HG02678 (cell line): ENCODE results near the gene CYP2D6.
"Not testable (repeated sequence)": the region's sequence is repeated elsewhere in the genome, so short reads cannot be mapped to it uniquely, and the experiment has no call there.

ENCODE experiments used
- ATAC-seq: cut with Tn5 transposase; IDR thresholded peaks from one replicate; pipeline ENCODE4 v1.9.1; 2021; ENCODE audit warnings: mild to moderate bottlenecking, moderate library complexity; ENCODE audit not compliant: unreplicated experiment

Gene CYP2D6

DNA sequence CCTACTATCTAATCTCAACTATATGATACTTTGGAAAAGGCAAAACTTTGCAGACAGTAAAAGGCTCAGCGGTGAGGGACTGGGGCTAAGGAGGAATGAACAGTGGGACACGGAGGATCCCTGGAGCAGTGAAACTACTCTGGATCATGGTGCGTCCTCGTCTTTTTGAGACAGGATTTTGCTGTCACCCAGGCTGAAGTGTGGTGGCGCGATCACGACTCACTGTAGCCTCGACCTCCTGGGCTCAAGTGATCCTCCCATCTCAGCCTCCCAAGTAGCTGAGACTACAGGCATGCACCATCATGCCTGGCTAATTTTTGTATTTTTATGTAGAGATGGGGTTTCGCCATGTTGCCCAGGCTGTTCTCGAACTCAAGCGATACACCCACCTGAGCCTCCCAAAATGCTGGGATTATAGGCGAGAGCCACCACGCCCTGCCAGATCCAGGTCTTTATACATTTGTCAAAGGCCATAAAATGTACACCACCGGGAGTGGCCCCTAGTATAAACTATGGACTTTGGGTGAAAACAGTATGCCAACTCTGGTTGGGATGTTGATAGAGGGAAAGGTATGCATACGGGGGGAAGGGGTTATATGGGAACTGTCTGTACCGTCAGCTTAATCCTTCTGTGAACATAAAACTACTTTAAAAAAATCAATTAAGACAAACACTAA lies 28.0 kb upstream of the CYP2D6 start:
- no peak for ATAC-seq

DNA sequence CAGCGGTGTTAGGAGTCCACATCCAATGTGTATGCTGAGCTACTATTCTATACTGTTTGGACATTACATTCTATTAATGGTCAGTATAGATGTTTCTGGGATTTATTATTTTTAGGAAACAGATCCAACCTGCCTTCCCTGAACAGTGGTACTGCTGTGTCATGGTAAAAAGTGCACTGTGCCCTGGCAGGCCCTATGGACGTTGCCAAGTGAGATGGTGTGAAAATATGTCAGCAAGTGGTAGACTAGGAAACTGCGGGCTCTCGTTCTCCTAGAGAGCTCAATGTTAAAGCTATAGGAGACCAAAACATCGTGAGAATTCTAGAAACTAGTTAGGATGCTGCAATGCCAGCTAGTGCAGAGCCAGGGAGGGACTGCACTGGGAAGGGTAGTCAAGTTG lies 26.0 kb upstream of the CYP2D6 start:
- ATAC-seq = no peak

DNA sequence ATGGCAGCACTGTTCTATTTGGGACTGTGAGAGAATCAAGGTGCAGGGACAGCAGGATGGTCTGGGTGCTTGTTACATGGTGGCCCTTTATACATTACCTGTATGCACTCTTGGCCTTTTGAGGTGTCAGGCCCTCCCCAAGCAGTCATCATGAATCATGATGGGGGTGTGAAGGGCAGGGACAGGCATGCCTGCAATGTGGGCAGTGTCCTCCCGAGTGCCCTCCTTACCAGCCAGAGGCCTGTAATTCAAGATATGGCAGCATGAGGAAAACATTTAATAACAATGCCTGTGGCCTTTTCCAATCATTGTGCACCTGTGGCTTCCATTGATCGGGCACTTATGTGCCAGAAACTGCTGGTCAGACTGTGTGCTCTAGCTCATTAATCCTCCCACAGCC lies 25.5 kb upstream of the CYP2D6 start:
- ATAC-seq = no peak

DNA sequence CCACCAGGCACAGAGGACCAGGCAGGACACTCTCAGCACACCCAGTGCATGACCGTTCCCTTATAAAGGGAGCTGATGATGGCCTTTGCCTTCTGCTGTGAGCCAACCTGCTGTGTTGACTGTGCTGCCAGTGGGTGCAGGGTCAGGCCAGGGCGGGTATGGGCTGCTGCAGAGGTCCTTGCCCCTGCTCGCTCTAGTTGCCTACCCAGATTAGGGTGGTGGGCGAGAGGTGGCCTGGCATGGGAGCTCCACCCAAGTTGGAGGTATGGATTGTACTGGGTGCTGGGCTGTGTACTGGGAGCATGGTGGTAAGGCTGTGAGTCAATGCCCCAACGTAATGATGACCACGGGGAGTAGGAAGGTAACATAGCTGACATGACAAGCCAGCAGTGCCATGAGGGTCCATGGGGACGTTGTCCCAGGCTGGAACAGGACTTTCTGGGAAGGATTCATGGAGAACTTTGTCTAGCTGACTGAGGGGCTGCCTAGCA lies 24.5 kb upstream of the CYP2D6 start:
- ATAC-seq = no peak

DNA sequence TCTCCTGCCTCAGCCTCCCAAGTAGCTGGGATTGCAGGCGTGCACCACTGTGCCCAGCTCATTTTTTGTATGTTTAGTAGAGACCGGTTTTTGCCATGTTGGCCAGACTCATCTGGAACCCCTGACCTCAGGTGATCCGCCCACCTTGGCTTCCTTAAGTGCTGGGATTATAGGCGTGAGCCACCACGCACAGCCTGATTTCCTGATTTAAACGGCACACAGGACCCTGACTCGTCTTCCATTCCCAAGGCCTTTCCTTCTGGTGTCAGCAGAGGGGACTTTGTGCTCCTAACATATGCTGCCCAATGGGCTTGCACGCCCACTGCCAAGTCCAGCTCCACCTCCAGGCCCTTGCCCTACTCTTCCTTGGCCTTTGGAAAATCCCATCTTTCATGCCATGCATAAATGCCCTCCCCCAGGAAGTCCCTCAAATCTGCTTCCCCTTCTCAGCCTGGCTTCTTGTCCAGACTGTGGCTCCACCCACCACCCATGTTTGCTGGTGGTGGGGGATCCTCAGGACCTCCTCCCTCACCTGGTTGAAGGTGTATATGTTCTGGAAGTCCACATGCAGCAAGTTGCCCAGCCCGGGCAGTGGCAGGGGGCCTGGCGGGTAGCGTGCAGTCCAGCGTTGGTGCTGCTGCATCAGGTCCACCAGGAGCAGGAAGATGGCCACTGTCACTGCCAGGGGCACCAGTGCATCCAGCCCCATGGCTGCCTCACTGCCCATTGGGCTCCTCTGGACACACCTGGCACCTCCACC lies 23.9 kb upstream of the CYP2D6 start:
- ATAC-seq = no peak

DNA sequence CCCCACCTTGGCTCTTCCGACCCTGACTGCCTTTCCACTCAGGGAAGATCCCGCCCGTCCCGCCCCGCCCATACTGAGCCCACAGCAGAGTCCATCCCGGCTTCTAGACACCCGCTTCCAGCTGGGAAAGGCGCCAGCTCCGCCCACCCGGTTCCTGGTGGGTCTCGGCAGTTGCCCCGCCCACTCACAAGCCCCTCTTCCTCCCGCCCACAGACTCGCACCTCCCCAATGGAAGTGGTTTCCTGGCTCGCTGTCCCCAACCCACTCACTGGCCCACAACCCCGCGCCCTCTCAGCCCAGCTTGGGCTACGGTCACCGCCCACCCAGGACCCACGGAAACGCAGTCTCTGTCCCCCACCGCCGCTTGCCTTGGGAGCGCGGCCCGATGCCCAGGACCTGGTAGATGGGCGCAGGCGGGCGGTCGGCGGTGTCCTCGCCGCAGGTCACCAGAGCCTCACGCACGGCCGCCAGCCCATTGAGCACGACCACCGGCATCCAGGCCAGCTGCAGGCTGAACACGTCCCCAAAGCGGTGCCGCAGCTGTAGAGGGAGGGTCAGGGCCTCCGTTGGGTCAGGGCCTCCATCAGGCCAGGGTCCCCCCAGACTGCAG lies 22.2 kb upstream of the CYP2D6 start:
- ATAC-seq = no peak

DNA sequence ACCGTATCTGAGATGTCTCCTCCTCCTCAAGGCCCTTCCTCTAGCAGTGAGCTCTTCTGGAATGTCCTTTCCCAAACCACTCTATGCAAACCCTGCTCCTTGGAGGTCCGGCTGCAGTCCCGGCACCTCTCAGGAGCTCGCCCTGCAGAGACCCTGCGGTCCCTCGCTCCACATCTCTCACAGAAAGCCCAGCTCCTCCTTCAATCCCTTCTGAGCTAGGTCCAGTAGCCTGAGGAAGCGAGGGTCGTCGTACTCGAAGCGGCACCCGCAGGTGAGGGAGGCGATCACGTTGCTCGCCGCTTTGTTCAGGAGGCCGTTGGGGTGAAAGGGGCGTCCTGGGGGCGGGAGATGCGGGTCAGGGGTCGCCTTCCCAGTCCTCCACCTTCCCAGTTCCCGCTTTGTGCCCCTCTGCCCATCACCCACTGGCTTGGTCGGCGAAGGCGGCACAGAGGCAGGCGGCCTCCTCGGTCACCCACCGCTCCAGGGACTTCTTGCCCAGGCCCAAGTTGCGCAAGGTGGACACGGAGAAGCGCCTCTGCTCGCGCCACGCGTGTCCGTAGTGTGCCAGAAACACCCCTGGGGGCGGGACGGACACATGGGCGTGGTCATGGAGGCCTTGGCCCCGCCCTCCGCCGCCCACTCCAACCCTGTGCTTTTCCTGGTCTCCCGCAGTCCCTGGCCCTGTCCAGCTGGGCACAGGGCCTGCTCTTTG lies 21.5 kb upstream of the CYP2D6 start:
- ATAC-seq = no peak

DNA sequence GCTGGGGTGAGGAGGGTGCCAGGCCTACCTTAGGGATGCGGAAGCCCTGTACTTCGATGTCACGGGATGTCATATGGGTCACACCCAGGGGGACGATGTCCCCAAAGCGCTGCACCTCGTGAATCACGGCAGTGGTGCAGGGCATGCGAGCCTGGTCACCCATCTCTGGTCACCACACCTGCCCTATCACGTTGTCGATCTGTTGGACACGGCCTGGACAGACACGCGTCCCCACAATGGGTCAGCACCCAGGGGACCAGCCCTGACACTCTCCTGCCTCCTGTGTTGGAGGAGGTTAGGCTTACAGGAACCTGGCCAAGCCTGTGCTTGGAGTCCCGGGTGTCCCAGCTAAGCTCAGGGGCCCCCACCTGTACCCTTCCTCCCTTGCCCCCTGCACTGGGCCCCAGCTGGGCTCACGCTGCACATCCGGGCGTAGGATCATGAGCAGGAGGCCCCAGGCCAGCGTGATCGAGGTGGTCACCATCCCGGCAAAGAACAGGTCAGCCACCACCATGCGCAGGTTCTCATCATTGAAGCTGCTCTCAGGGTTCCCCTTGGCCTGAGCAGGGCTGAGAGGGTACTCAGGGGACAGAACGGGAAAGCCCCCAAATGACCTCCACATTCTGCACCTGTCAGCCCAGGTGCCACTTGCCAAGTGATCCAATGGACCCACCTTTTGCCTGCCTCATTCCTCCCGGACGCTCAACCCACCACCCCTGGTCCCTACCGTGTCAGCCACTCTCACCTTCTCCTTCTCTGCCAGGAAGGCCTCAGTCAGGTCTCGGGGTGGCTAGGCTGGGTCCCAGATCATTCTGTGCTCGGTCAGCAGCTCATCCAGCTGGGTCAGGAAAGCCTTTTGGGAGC lies 20.3 kb upstream of the CYP2D6 start:
- ATAC-seq = no peak

DNA sequence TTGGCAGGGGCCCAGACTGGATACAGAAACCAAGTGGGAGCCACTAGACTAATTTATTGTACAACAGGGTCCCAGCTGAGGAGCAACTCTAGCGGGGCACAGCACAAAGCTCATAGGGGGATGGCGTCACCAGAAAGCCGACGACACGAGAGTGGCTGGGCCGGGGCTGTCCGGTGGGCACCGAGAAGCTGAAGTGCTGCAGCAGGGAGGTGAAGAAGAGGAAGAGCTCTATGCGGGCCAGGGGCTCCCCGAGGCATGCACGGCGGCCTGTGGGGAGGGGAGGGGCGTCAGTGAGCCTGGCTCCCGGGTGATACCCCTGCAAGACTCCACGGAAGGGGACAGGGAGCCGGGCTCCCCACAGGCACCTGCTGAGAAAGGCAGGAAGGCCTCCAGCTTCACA lies 19.2 kb upstream of the CYP2D6 start:
- not testable (repeated sequence) for ATAC-seq

DNA sequence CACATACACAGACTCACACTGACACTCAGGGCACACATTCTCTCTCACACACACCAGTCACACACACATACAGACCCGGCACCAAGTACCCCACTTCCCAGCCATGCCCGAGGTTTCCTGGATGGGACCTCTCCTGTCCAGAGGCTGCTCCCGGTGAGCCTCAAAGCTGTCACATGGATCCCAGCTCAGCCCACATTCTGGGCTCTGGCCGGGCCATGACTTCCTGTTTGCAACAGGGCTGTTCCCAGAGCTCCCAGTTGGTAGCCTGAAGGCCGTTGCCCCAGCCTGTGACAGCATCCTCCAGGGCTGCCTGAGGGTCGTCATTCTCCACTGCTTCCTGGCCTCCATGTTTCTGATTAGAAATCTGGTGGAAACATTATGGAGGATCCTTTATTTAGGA lies 14.6 kb upstream of the CYP2D6 start:
- ATAC-seq = no peak

DNA sequence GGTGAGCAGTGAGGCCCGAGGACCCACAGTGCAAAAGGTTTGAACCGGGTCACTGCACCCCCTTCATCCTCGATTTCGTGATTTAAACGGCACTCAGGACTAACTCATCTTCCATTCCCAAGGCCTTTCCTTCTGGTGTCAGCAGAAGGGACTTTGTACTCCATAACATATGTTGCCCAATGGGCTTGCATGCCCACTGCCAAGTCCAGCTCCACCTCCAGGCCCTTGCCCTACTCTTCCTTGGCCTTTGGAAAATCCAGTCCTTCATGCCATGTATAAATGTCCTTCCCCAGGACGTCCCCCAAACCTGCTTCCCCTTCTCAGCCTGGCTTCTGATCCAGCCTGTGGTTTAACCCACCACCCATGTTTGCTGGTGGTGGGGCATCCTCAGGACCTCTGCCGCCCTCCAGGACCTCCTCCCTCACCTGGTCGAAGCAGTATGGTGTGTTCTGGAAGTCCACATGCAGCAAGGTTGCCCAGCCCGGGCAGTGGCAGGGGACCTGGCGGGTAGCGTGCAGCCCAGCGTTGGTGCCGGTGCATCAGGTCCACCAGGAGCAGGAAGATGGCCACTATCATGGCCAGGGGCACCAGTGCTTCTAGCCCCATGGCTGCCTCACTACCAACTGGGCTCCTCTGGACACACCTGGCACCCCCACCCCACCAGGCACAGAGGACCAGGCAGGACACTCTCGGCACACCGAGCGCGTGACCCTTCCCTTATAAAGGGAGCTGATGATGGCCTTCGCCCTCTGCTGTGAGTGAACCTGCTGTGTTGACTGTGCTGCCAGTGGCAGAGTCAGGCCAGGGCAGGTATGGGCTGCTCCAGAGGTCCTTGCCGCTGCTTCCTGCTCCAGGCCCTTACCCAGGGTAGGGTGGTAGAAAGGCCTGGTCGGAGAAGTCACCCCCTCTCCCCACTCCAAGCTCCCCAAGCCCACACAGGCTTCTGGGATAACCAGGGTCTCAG lies 13.5 kb upstream of the CYP2D6 start:
- not testable (repeated sequence) for ATAC-seq

DNA sequence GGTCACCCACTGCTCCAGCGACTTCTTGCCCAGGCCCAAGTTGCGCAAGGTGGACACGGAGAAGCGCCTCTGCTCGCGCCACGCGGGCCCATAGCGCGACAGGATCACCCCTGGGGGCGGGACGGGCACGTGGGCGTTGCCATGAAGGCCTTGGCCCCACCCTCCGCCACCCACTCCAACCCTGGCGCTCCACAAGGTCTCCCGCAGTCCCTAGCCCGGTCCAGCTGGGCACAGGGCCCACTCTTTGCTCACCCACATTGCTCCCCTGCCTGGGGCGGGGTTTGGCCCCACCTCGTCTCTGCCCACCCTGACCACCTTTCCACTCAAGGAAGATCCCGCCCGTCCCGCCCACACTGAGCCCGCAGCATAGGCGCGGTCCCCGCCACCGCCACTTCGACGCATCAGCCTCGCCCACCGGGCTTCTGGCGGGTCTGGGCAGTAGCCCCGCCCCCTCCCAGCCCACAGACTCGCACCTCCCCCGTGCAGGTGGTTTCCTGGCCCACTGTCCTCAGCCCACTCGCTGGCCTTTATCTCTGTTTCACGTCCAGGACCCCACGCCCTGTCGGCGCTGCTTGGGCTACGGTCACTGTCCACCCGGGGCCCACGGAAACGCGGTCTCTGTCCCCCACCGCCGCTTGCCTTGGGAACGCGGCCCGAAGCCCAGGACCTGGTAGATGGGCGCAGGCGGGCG lies 12.3 kb upstream of the CYP2D6 start:
- no peak for ATAC-seq

DNA sequence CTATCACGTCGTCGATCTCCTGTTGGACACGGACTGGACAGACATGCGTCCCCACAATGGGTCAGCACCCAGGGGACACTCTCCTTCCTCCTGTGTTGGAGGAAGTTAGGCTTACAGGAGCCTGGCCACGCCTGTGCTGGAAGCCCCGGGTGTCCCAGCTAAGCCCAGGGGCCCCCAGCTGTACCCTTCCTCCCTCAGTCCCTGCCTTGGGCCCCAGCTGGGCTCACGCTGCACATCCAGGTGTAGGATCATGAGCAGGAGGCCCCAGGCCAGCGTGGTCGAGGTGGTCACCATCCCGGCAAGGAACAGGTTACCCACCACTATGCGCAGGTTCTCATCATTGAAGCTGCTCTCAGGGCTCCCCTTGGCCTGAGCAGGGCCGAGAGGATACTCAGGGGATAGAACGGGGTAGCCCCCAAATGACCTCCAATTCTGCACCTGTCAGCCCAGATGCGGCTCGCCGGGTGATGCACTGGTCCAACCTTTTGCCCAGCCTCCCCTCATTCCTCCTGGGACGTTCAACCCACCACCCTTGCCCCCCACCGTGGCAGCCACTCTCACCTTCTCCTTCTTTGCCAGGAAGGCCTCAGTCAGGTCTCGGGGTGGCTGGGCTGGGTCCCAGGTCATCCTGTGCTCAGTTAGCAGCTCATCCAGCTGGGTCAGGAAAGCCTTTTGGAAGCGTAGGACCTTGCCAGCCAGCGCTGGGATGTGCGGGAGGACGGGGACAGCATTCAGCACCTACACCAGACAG lies 10.9 kb upstream of the CYP2D6 start:
- ATAC-seq = not testable (repeated sequence)

DNA sequence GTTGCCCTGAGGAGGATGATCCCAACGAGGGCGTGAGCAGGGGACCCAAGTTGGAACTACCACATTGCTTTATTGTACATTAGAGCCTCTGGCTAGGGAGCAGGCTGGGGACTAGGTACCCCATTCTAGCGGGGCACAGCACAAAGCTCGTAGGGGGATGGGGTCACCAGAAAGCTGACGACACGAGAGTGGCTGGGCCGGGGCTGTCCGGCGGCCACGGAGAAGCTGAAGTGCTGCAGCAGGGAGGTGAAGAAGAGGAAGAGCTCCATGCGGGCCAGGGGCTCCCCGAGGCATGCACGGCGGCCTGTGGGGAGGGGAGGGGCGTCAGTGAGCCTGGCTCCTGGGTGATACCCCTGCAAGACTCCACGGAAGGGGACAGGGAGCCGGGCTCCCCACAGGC lies 9.5 kb upstream of the CYP2D6 start:
- ATAC-seq = not testable (repeated sequence)

DNA sequence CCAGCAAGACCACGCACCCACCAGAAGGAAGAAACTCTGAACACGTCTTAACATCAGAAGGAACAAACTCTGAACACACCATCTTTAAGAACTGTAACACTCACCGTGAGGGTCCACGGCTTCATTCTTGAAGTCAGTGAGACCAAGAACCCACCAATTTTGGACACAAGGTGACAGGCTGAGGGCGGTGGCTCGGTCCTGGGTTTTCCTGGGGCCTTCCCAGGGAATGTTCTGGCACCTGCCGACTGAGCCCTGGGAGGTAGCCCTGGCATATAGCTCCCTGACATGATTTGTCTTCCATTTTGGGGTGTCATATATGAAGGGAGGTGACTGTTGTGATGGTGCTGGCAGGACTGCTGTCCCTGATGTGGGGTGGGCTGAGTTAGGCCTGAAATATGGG lies 8.9 kb upstream of the CYP2D6 start:
- ATAC-seq = not testable (repeated sequence)

DNA sequence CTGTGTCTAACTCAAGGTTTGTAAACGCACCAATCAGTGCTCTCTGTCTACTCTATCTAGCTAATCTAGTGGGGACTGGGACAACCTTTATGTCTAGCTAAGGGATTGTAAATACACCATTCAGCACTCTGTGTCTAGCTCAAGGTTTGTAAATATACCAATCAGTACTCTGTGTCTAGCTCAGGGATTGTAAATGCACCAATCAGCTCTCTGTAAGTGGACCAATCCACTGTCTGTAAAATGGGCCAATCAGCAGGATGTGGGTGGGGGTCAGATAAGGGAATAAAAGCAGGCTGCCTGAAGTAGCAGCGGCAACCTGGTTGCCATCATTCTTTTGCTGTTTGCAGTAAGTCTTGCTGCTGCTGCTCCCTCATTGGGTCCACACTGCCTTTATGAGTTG lies 8.4 kb upstream of the CYP2D6 start:
- ATAC-seq = no peak

DNA sequence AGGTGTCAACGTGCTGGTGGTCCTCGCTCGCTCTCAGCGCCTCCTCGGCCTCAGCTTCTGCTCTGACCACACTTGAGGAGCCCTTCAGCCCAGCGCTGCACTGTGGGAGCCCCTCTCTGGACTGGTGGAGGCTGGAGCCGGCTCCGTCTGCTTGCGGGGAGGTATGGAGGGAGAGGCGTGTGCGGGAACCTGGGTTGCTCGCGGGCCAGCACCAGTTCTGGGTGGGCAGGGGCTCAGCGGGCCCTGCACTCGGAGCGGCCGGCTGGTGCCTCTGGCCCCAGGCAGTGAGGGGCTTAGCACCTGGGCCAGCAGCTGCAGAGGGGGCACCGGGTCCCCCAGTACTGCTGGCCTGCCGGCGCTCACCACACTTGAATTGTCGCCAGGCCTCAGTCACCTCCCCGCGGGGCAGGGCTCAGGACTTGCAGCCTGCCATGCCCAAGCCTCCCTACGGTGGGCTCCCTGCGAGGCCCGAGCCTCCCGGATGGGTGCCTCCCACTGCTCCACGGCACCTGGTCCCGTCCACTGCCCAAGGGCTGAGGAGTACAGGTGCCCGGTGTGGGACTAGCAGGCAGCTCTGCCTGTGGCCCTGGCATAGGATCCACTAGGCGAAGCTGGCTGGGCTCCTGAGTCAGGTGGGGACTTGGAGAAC lies 7.6 kb upstream of the CYP2D6 start:
- no peak for ATAC-seq
